ENCODE measurements around the gene SCRT2. TPM values are rescaled to one million over a fixed set of nuclear protein-coding genes. Genes with fewer than 3 reads are reported as not detected.

The SCRT2 gene
- total and polyA plus RNA-seq, 2 of the 8 experiments (the other 6 are each of a cell fraction or from before 2014, with no cell fraction given), result 0.12 to 0.34 TPM

GRCh38 chr20:644692-645317 is 30.8 kb downstream of the SCRT2 start:
- Histone ChIP-seq H3K79me2 (ENCODE audit: control insufficient read depth in 1 of 2, insufficient read depth in 2 of 2, low read length in 2 of 2) (no peaks in the 10 kb centered on the region), H2AK5ac (ENCODE audit: low read depth, low read length) (no peak overlapping the region), H2BK15ac (ENCODE audit: low read length) (no peak overlapping the region), H4K20me1 (replicated peaks in 1 of 2; ENCODE audit: control insufficient read depth in 1 of 2, insufficient read depth in 2 of 2, low read length in 2 of 2) (peaks cover 0 to 2% of the 10 kb centered on the region in 2 experiments), H3K14ac (ENCODE audit: insufficient read length) (no peak overlapping the region), H2BK120ac (replicated peaks; ENCODE audit: low read depth, low read length) (no peak overlapping the region), H4K91ac (replicated peaks; ENCODE audit: insufficient read length, low read length) (no peak overlapping the region), H3K36me3 (ENCODE audit: control insufficient read depth in 2 of 4, insufficient read depth in 4 of 4, low read length in 3 of 4) (peaks cover 7 to 16% (median 15%) of the 10 kb centered on the region in 4 experiments; a peak in 7 of 8 replicates), H3K9ac (replicated peaks in 1 of 4; ENCODE audit: extremely low read depth in 1 of 4, low read depth in 3 of 4, low read length in 3 of 4) (no peak overlapping the region), H3K27ac (ENCODE audit: low read depth, low read length) (no peak overlapping the region), H3K23me2 (ENCODE audit: low read depth, low read length) (no peaks in the 10 kb centered on the region), H4K5ac (ENCODE audit: insufficient read length, low read depth, low read length) (no peak overlapping the region), H2BK20ac (ENCODE audit: low read length) (no peak overlapping the region), H3K18ac (ENCODE audit: extremely low read depth, low read length) (no peak overlapping the region), H4K8ac (ENCODE audit: extremely low read depth, insufficient read depth, low read length) (no peak overlapping the region; the same call in 1 of the 2 replicates), H3K4me2 (ENCODE audit: insufficient read depth in 1 of 2, low read depth in 2 of 2, low read length in 2 of 2) (no peak overlapping the region), H2BK12ac (ENCODE audit: low read depth, low read length) (no peak overlapping the region), H3K9me3 (ENCODE audit: insufficient read depth in 2 of 2, low read depth in 1 of 2, low read length in 1 of 2) (no peaks in the 10 kb centered on the region), H3K4me1 (replicated peaks in 1 of 4; ENCODE audit: control insufficient read depth in 3 of 4, insufficient read depth in 4 of 4, low read length in 3 of 4) (peaks cover 0 to 4% (median 1%) of the 10 kb centered on the region in 4 experiments; a peak in 2 of 7 replicates), H3K4ac (replicated peaks; ENCODE audit: insufficient read length, low read depth, low read length) (no peak overlapping the region), H3K23ac (ENCODE audit: insufficient read length) (no peak overlapping the region), H2AFZ (ENCODE audit: low read length) (no peak overlapping the region), H3K79me1 (ENCODE audit: low read depth, low read length) (no peaks in the 10 kb centered on the region), H2BK5ac (ENCODE audit: low read depth, low read length) (no peak overlapping the region), H3K27me3 (replicated peaks in 1 of 4; ENCODE audit: control insufficient read depth in 3 of 4, extremely low read depth in 1 of 4, insufficient read depth in 3 of 4, low read length in 3 of 4) (no peaks in the 10 kb centered on the region), H3K4me3 (ENCODE audit: extremely low read depth in 1 of 4, insufficient read depth in 2 of 4, low read depth in 3 of 4, low read length in 4 of 4) (no peak overlapping the region), H3K56ac (replicated peaks; ENCODE audit: insufficient read length, low read depth, low read length) (no peak overlapping the region)
- FAIRE-seq, result no peak
- POLR2A ChIA-PET (ENCODE audit: partially characterized antibody), result interaction anchor here (1.0 to 2.1 kb wide), 7 partner anchors 16 to 117 kb away, joined by 3 to 7 read pairs (median 3); partner anchors contain the start of genes CSNK2A1 and SCRT2
- CTCF ChIA-PET (ENCODE audit: partially characterized antibody), result interaction anchor here (0.7 to 11.0 kb wide), 60 partner anchors 8 to 283 kb away, joined by 3 to 157 read pairs (median 5); partner anchors contain the start of genes SCRT2, SLC52A3 and TCF15
- WGBS, 2 experiments (ENCODE audit: extremely low coverage in 1 of 2, insufficient coverage in 1 of 2, insufficient read length in 1 of 2, insufficient replicate concordance in 2 of 2, low coverage in 1 of 2, low lambda C conversion rate in 2 of 2, missing lambda C conversion rate in 1 of 2), result 80% methylated on average over 11 of the region's 11 CpGs; no CpG with 5 or more reads in 1 of the 2 experiments
- DNase-seq (ENCODE audit: low read depth in 1 of 2, low spot score in 2 of 2), result no peak
- TF ChIP-seq CBX8 (IDR thresholded peaks at IDR 0.05; ENCODE audit: borderline replicate concordance, low read depth, low read length), result no peak
- TF ChIP-seq HDAC2 (IDR thresholded peaks at IDR 0.05; ENCODE audit: borderline replicate concordance in 1 of 2, low read depth in 2 of 2, low read length in 2 of 2), result no peak
- TF ChIP-seq MAFK (IDR thresholded peaks at IDR 0.05; ENCODE audit: low read depth, low read length), result no peak
- TF ChIP-seq SP1 (IDR thresholded peaks at IDR 0.05; ENCODE audit: low read depth, low read length), result no peak
- TF ChIP-seq TEAD4 (IDR thresholded peaks at IDR 0.05; ENCODE audit: low read depth, low read length), result no peak
- no peak for TF ChIP-seq SAP30 (IDR thresholded peaks at IDR 0.05; ENCODE audit: insufficient read depth, insufficient replicate concordance, low read length)
- TF ChIP-seq KDM4A (IDR thresholded peaks at IDR 0.05; ENCODE audit: low read depth, low read length, severe bottlenecking), result no peak
- no peak for TF ChIP-seq SP4 (IDR thresholded peaks at IDR 0.05; ENCODE audit: low read length)
- TF ChIP-seq TAF1 (IDR thresholded peaks at IDR 0.05; ENCODE audit: low read depth, low read length), result no peak
- no peak for TF ChIP-seq SP2 (IDR thresholded peaks at IDR 0.05; ENCODE audit: low read length)
- no peak for TF ChIP-seq RNF2 (IDR thresholded peaks at IDR 0.05; ENCODE audit: borderline replicate concordance, low read depth, low read length, missing control alignments, poor library complexity, severe bottlenecking)
